Naive B cell (primary cell): ENCODE results near the gene UBE2J2. TPM values are rescaled to one million over a fixed set of nuclear protein-coding genes. Genes with fewer than 3 reads are reported as not detected.
A peak's percentile ranks its signal among the peaks of the same experiment; 100 is the strongest.
"Not testable (repeated sequence)": the region's sequence is repeated elsewhere in the genome, so short reads cannot be mapped to it uniquely, and the experiment has no call there.

Experiments used
- ATAC-seq, 2 donors: fragments of 150-1000 bp; cut with Tn5 transposase; 2 replicates each; pipeline ENCODE4 v1.10.0; 2021; ENCODE audit warnings: low read depth in 2 of 2, mild to moderate bottlenecking in 2 of 2, moderate library complexity in 2 of 2
- DNase-seq: peaks from one replicate; pipeline ENCODE4 v3.0.0; 2022
- H3K27ac Mint-ChIP-seq, 6 donors: one replicate each; pipeline ENCODE4 v1.8.0; 2020 to 2022; ENCODE audit warnings: mild to moderate bottlenecking in 6 of 6, mixed read lengths in 6 of 6, moderate library complexity in 5 of 6, inconsistent platforms in 2 of 6
- H3K27me3 Mint-ChIP-seq, 3 donors: one replicate each; pipeline ENCODE4 v1.8.0; 2021 to 2022; ENCODE audit warnings: mixed read lengths in 3 of 3, mild to moderate bottlenecking in 1 of 3
- H3K36me3 Mint-ChIP-seq, 2 donors: one replicate each; pipeline ENCODE4 v1.8.0; 2020 to 2022; ENCODE audit warnings: mixed read lengths in 2 of 2, inconsistent platforms in 1 of 2, mild to moderate bottlenecking in 1 of 2
- H3K4me1 Mint-ChIP-seq, 3 donors: one replicate each; pipeline ENCODE4 v1.8.0; 2020 to 2022; ENCODE audit warnings: mixed read lengths in 3 of 3, inconsistent platforms in 1 of 3, mild to moderate bottlenecking in 1 of 3, moderate library complexity in 1 of 3
- H3K4me3 Mint-ChIP-seq, 8 donors: one replicate each; pipeline ENCODE4 v1.8.0; 2020 to 2022; ENCODE audit warnings: mild to moderate bottlenecking in 8 of 8, mixed read lengths in 8 of 8, moderate library complexity in 8 of 8, inconsistent platforms in 2 of 8
- H3K9me3 Mint-ChIP-seq, 7 donors: one replicate each; pipeline ENCODE4 v1.8.0; 2020 to 2022; ENCODE audit warnings: mixed read lengths in 7 of 7, mild to moderate bottlenecking in 5 of 7, inconsistent platforms in 2 of 7, moderate library complexity in 1 of 7
- polyA plus RNA-seq, 6 donors: library from polyadenylated mRNA; unstranded; fragments of 300-500 nt; fragmentation: Illumina TruSeq; gene quantifications; one replicate each; pipeline ENCODE4 v1.2.3, GENCODE V29; 2021; ENCODE audit warnings: low read depth in 6 of 6

The UBE2J2 gene
- polyA plus RNA-seq = 100 to 1,000 TPM in 1 of 6 donors, 10 to 100 TPM in 5; 75.1 to 112 (median 87.4) TPM

GRCh38 chr1:1273512-1274298, at the start of gene UBE2J2:
Gene UBE2J2, minus strand, starts transcription at chr1:1273854. Its CDS starts 5,862 bp downstream, at chr1:1267992.
- ATAC-seq = peak; percentile 97
- peak; percentile 88 for DNase-seq
- peak within 1 kb of the TSS; percentile 81 to 95 (median 88) for H3K4me3 Mint-ChIP-seq
- H3K9me3 Mint-ChIP-seq = no peaks in the 10 kb centered on the region
- peak within 1 kb of the TSS in 5 of 6 donors; percentile 81 to 94 (median 88) for H3K27ac Mint-ChIP-seq
- no peaks in the 10 kb centered on the region for H3K27me3 Mint-ChIP-seq
- H3K4me1 Mint-ChIP-seq = peaks cover 32 to 39% (median 37%) of the 10 kb centered on the region in 3 donors
- H3K36me3 Mint-ChIP-seq = no peaks in the 10 kb centered on the region

- Mint-ChIP-seq H3K27me3 (no peaks in the 10 kb centered on the region), H3K27ac (peak overlapping the region in 2 of 6 donors; percentile 82 to 89), H3K4me3 (peak overlapping the region; percentile 85 to 93 (median 87)), H3K9me3 (no peaks in the 10 kb centered on the region), H3K4me1 (peaks cover 19 to 49% (median 30%) of the 10 kb centered on the region in 3 donors), H3K36me3 (no peaks in the 10 kb centered on the region)
- DNase-seq = no peak
- no peak for ATAC-seq
Measured at GRCh38 chr1:1322952-1323351, 49.3 kb upstream of the UBE2J2 start.

- Mint-ChIP-seq H3K4me3 (peak overlapping the region; percentile 71 to 86 (median 79)), H3K27me3 (no peaks in the 10 kb centered on the region), H3K9me3 (no peaks in the 10 kb centered on the region), H3K36me3 (no peaks in the 10 kb centered on the region), H3K27ac (peak overlapping the region in 3 of 6 donors; percentile 47 to 82 (median 78)), H3K4me1 (peaks cover 19 to 49% (median 30%) of the 10 kb centered on the region in 3 donors)
- ATAC-seq (no peak), DNase-seq (no peak)
Measured at GRCh38 chr1:1322418-1322817, 48.8 kb upstream of the UBE2J2 start.

- H3K4me3 Mint-ChIP-seq = peak overlapping the region in 2 of 8 donors; percentile 51 to 65
- H3K27me3 Mint-ChIP-seq = no peaks in the 10 kb centered on the region
- H3K9me3 Mint-ChIP-seq = no peaks in the 10 kb centered on the region
- peak overlapping the region in 1 of 6 donors; percentile 38 for H3K27ac Mint-ChIP-seq
- DNase-seq (no peak), ATAC-seq (no peak)
- peaks cover 19 to 48% (median 29%) of the 10 kb centered on the region in 3 donors for H3K4me1 Mint-ChIP-seq
- H3K36me3 Mint-ChIP-seq = no peaks in the 10 kb centered on the region
Measured at GRCh38 chr1:1321477-1321876, 47.8 kb upstream of the UBE2J2 start.

- ATAC-seq (no peak), DNase-seq (no peak)
- no peaks in the 10 kb centered on the region for H3K27me3 Mint-ChIP-seq
- H3K36me3 Mint-ChIP-seq = no peaks in the 10 kb centered on the region
- peak overlapping the region in 1 of 6 donors; percentile 38 for H3K27ac Mint-ChIP-seq
- peak overlapping the region in 2 of 8 donors; percentile 51 to 65 for H3K4me3 Mint-ChIP-seq
- H3K4me1 Mint-ChIP-seq = peaks cover 15 to 42% (median 24%) of the 10 kb centered on the region in 3 donors
- H3K9me3 Mint-ChIP-seq = no peaks in the 10 kb centered on the region
Measured at GRCh38 chr1:1320666-1321448, 47.2 kb upstream of the UBE2J2 start.

- Mint-ChIP-seq H3K4me3 (peak overlapping the region in 1 of 8 donors; percentile 27), H3K27ac (peak overlapping the region in 1 of 6 donors; percentile 20)
- no peak for DNase-seq
Measured at GRCh38 chr1:1319646-1319941, 45.9 kb upstream of the UBE2J2 start.

GRCh38 chr1:1318777-1319645, 45.4 kb upstream of the UBE2J2 start:
- H3K27ac Mint-ChIP-seq = peak overlapping the region in 1 of 6 donors; percentile 60
- H3K4me3 Mint-ChIP-seq = peak overlapping the region in 2 of 8 donors; percentile 53 to 76
- H3K36me3 Mint-ChIP-seq = no peaks in the 10 kb centered on the region
- H3K4me1 Mint-ChIP-seq = peaks cover 18 to 40% (median 20%) of the 10 kb centered on the region in 3 donors
- no peaks in the 10 kb centered on the region for H3K27me3 Mint-ChIP-seq
- DNase-seq = no peak
- no peaks in the 10 kb centered on the region for H3K9me3 Mint-ChIP-seq
- ATAC-seq = no peak

More at GRCh38 chr1:1319646-1319941, 45.9 kb upstream of the UBE2J2 start:
- Mint-ChIP-seq H3K4me1 (peaks cover 18 to 40% (median 20%) of the 10 kb centered on the region in 3 donors), H3K27me3 (no peaks in the 10 kb centered on the region), H3K36me3 (no peaks in the 10 kb centered on the region), H3K9me3 (no peaks in the 10 kb centered on the region)
- no peak for ATAC-seq

- ATAC-seq = no peak
- no peaks in the 10 kb centered on the region for H3K9me3 Mint-ChIP-seq
- no peak for DNase-seq
- H3K36me3 Mint-ChIP-seq = no peaks in the 10 kb centered on the region
- H3K4me1 Mint-ChIP-seq = peaks cover 14 to 34% (median 14%) of the 10 kb centered on the region in 3 donors
- peak overlapping the region in 1 of 8 donors; percentile 53 for H3K4me3 Mint-ChIP-seq
- H3K27ac Mint-ChIP-seq = peak overlapping the region in 1 of 6 donors; percentile 79
- no peaks in the 10 kb centered on the region for H3K27me3 Mint-ChIP-seq
Measured at GRCh38 chr1:1318131-1318652, 44.5 kb upstream of the UBE2J2 start.

- Mint-ChIP-seq H3K4me1 (peaks cover 10 to 26% (median 13%) of the 10 kb centered on the region in 3 donors), H3K4me3 (peak overlapping the region in 1 of 8 donors; percentile 36), H3K27me3 (no peaks in the 10 kb centered on the region), H3K27ac (peak overlapping the region in 2 of 6 donors; percentile 57 to 69), H3K36me3 (no peaks in the 10 kb centered on the region), H3K9me3 (no peaks in the 10 kb centered on the region)
- DNase-seq (no peak), ATAC-seq (no peak)
Measured at GRCh38 chr1:1317420-1317819, 43.8 kb upstream of the UBE2J2 start.

- peaks cover 5 to 20% (median 9%) of the 10 kb centered on the region in 3 donors for H3K4me1 Mint-ChIP-seq
- not testable (repeated sequence) for H3K27ac Mint-ChIP-seq, H3K9me3 Mint-ChIP-seq, ATAC-seq, DNase-seq, H3K36me3 Mint-ChIP-seq, H3K27me3 Mint-ChIP-seq
- H3K4me3 Mint-ChIP-seq = peak overlapping the region in 1 of 8 donors; percentile 27
Measured at GRCh38 chr1:1316199-1316598, 42.5 kb upstream of the UBE2J2 start.

GRCh38 chr1:1315435-1315954, 41.8 kb upstream of the UBE2J2 start:
- no peaks in the 10 kb centered on the region for H3K36me3 Mint-ChIP-seq
- H3K4me3 Mint-ChIP-seq = no peak overlapping the region
- ATAC-seq (no peak), DNase-seq (no peak)
- H3K4me1 Mint-ChIP-seq = peaks cover 5 to 20% (median 9%) of the 10 kb centered on the region in 3 donors
- H3K27ac Mint-ChIP-seq = peak overlapping the region in 1 of 6 donors; percentile 22
- H3K9me3 Mint-ChIP-seq = no peaks in the 10 kb centered on the region
- H3K27me3 Mint-ChIP-seq = no peaks in the 10 kb centered on the region

GRCh38 chr1:1314678-1315335, 41.2 kb upstream of the UBE2J2 start:
- H3K4me1 Mint-ChIP-seq = peaks cover 5 to 14% (median 5%) of the 10 kb centered on the region in 3 donors
- ATAC-seq (no peak), DNase-seq (no peak)
- no peaks in the 10 kb centered on the region for H3K27me3 Mint-ChIP-seq
- H3K4me3 Mint-ChIP-seq = no peak overlapping the region
- no peaks in the 10 kb centered on the region for H3K36me3 Mint-ChIP-seq
- H3K9me3 Mint-ChIP-seq = no peaks in the 10 kb centered on the region
- H3K27ac Mint-ChIP-seq = no peak overlapping the region
